Parathyroid adenoma (tissue), 2 donors: Measurements from ENCODE around the gene SMNDC1.

Experiments
- H2AFZ ChIP-seq: fragments of 300-600 bp; sonication (generic); one replicate; pipeline ENCODE4 v1.7.0; 2017; ENCODE audit warnings: antibody characterized with exemption, mild to moderate bottlenecking
- H3K27ac ChIP-seq: fragments of 300-600 bp; sonication (generic); one replicate; pipeline ENCODE4 v1.7.0; 2017
- H3K27me3 ChIP-seq: fragments of 300-600 bp; sonication (generic); one replicate; pipeline ENCODE4 v1.7.0; 2017; ENCODE audit warnings: low read length; ENCODE audit not compliant: control insufficient read depth, insufficient read depth
- H3K36me3 ChIP-seq: fragments of 300-600 bp; sonication (generic); one replicate; pipeline ENCODE4 v1.7.0; 2017; ENCODE audit warnings: low read length; ENCODE audit not compliant: control insufficient read depth, insufficient read depth
- H3K4me1 ChIP-seq: fragments of 300-600 bp; sonication (generic); one replicate; pipeline ENCODE4 v1.7.0; 2017; ENCODE audit warnings: control low read depth
- H3K4me2 ChIP-seq: fragments of 300-600 bp; sonication (generic); one replicate; pipeline ENCODE4 v1.7.0; 2017; ENCODE audit warnings: low read length
- H3K4me3 ChIP-seq: fragments of 300-600 bp; sonication (generic); one replicate; pipeline ENCODE4 v1.7.0; 2017; ENCODE audit warnings: low read depth, low read length
- H3K79me2 ChIP-seq: fragments of 300-600 bp; sonication (generic); one replicate; pipeline ENCODE4 v1.7.0; 2017; ENCODE audit warnings: control low read depth
- H3K9ac ChIP-seq: fragments of 300-600 bp; sonication (generic); one replicate; pipeline ENCODE4 v1.7.0; 2017; ENCODE audit warnings: mild to moderate bottlenecking
- H3K9me3 ChIP-seq: fragments of 300-600 bp; sonication (generic); one replicate; pipeline ENCODE4 v1.7.0; 2017; ENCODE audit warnings: low read length; ENCODE audit not compliant: control insufficient read depth
- TF ChIP-seq, protein P1 (sequence below): fragments of 300-600 bp; sonication (generic); IDR thresholded peaks from one replicate; pipeline ENCODE4 v1.7.0; 2017; ENCODE audit warnings: antibody characterized with exemption, mild to moderate bottlenecking
- donor health status: primary hyperparathyroidism.

The SMNDC1 gene

DNA sequence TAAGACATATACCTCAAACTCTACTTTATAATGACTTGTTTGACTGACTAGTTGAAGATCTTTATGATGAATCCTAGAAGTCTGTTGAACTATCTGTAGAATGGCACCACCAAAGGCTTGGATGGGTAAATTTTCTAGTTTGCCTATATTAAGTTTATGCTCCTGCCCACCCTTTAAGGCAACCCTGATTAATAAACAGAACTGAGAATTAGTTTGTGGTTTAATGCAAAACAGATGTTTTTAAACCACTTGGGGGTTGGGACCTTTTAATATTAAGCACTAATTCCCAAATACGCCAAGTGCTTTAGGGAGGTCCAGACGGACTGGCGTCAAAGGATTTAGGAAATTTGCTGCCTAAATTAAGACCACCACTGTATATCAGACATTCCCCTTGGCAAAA lies 20.5 kb downstream of the SMNDC1 start:
- H3K36me3 ChIP-seq = no peaks in the 10 kb centered on the region

GRCh38 chr10:110279407-110279986 lies 25.2 kb downstream of the SMNDC1 start:
- Histone ChIP-seq H3K9ac (no peak overlapping the region), H3K27ac (no peak overlapping the region), H3K4me1 (peaks cover 2% of the 10 kb centered on the region), H3K27me3 (no peaks in the 10 kb centered on the region), H3K9me3 (no peaks in the 10 kb centered on the region), H3K36me3 (no peaks in the 10 kb centered on the region), H3K4me3 (no peak overlapping the region), H3K79me2 (no peaks in the 10 kb centered on the region), H2AFZ (no peak overlapping the region), H3K4me2 (peak overlapping the region; percentile 29)
- TF ChIP-seq, protein P1, sequence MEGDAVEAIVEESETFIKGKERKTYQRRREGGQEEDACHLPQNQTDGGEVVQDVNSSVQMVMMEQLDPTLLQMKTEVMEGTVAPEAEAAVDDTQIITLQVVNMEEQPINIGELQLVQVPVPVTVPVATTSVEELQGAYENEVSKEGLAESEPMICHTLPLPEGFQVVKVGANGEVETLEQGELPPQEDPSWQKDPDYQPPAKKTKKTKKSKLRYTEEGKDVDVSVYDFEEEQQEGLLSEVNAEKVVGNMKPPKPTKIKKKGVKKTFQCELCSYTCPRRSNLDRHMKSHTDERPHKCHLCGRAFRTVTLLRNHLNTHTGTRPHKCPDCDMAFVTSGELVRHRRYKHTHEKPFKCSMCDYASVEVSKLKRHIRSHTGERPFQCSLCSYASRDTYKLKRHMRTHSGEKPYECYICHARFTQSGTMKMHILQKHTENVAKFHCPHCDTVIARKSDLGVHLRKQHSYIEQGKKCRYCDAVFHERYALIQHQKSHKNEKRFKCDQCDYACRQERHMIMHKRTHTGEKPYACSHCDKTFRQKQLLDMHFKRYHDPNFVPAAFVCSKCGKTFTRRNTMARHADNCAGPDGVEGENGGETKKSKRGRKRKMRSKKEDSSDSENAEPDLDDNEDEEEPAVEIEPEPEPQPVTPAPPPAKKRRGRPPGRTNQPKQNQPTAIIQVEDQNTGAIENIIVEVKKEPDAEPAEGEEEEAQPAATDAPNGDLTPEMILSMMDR = peak; percentile 84

More for the DNA sequence above, 20.5 kb downstream of the SMNDC1 start:
- H3K9me3 ChIP-seq = no peaks in the 10 kb centered on the region
- TF ChIP-seq, protein P1 = no peak
- no peak overlapping the region for H3K27ac ChIP-seq
- H3K4me3 ChIP-seq = no peak overlapping the region
- no peak overlapping the region for H2AFZ ChIP-seq
- H3K9ac ChIP-seq = no peak overlapping the region
- H3K27me3 ChIP-seq = no peaks in the 10 kb centered on the region
- no peak overlapping the region for H3K4me2 ChIP-seq
- H3K4me1 ChIP-seq = peaks cover under 1% of the 10 kb centered on the region
- H3K79me2 ChIP-seq = no peaks in the 10 kb centered on the region

GRCh38 chr10:110278562-110279406 lies 25.9 kb downstream of the SMNDC1 start:
- Histone ChIP-seq H3K9me3 (no peaks in the 10 kb centered on the region), H3K4me3 (no peak overlapping the region), H3K4me1 (peaks cover 5% of the 10 kb centered on the region), H3K27me3 (no peaks in the 10 kb centered on the region), H3K79me2 (no peaks in the 10 kb centered on the region), H2AFZ (no peak overlapping the region), H3K27ac (no peak overlapping the region), H3K36me3 (no peaks in the 10 kb centered on the region), H3K4me2 (peak overlapping the region; percentile 29), H3K9ac (no peak overlapping the region)
- TF ChIP-seq, protein P1 = no peak

GRCh38 chr10:110277591-110277990 lies 27.1 kb downstream of the SMNDC1 start:
- H3K4me1 ChIP-seq = peaks cover 11% of the 10 kb centered on the region
- H3K9ac ChIP-seq = no peak overlapping the region
- H3K27me3 ChIP-seq = no peaks in the 10 kb centered on the region
- H3K9me3 ChIP-seq = no peaks in the 10 kb centered on the region
- TF ChIP-seq, protein P1 = no peak
- H3K27ac ChIP-seq = no peak overlapping the region
- no peaks in the 10 kb centered on the region for H3K36me3 ChIP-seq
- H3K4me3 ChIP-seq = no peak overlapping the region
- no peak overlapping the region for H3K4me2 ChIP-seq
- peaks cover 2% of the 10 kb centered on the region for H3K79me2 ChIP-seq
- no peak overlapping the region for H2AFZ ChIP-seq
